Measurements from ENCODE around the gene ADRM1. TPM values are rescaled to one million over a fixed set of nuclear protein-coding genes. Genes with fewer than 3 reads are reported as not detected.

ADRM1 gene
- total RNA-seq, 1 experiment from 2014 or later: 263 TPM

DNA sequence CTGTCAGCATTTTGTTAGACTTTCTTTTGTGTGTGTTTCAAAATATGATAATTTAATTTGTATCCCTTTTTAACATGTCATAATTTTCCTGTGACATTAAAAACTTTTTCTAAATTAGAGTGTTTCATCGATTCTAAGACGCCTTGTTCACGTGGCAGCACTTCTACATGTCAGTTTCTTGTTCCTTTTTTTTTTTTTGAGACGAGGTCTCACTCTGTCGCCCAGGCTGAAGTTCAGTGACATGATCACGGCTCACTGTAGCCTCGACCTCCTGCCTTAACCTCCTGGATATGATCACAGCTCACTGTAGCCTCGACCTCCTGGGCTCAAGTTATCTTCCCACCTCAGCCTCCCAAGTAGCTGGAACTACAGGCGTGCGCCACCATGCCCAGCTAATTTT lies 27.6 kb upstream of the ADRM1 start:
- no peak overlapping the region for H3K4me3 ChIP-seq (ENCODE audit: low read depth, low read length)
- no peak for DNase-seq
- no TSS peak for BruUV-seq (replicated peaks)
- POLR2A ChIA-PET: no interaction called here
- intact Hi-C loops (cut with micrococcal nuclease; ENCODE audit: unreplicated experiment): no loop called here
- H3K4me1 ChIP-seq: no peaks in the 10 kb centered on the region
- peaks cover 89% of the 10 kb centered on the region for H3K36me3 Mint-ChIP-seq (ENCODE audit: insufficient read depth, unreplicated experiment)
- H3K4me1 Mint-ChIP-seq (ENCODE audit: low read depth, unreplicated experiment): no peaks in the 10 kb centered on the region
- no peaks in the 10 kb centered on the region for H3K27me3 ChIP-seq (replicated peaks; ENCODE audit: control insufficient read depth, insufficient read depth, low read length)
- TF ChIP-seq, protein P1, sequence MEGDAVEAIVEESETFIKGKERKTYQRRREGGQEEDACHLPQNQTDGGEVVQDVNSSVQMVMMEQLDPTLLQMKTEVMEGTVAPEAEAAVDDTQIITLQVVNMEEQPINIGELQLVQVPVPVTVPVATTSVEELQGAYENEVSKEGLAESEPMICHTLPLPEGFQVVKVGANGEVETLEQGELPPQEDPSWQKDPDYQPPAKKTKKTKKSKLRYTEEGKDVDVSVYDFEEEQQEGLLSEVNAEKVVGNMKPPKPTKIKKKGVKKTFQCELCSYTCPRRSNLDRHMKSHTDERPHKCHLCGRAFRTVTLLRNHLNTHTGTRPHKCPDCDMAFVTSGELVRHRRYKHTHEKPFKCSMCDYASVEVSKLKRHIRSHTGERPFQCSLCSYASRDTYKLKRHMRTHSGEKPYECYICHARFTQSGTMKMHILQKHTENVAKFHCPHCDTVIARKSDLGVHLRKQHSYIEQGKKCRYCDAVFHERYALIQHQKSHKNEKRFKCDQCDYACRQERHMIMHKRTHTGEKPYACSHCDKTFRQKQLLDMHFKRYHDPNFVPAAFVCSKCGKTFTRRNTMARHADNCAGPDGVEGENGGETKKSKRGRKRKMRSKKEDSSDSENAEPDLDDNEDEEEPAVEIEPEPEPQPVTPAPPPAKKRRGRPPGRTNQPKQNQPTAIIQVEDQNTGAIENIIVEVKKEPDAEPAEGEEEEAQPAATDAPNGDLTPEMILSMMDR (IDR thresholded peaks at IDR 0.05; ENCODE audit: insufficient read depth in 1 of 2, low read depth in 1 of 2, low read length in 1 of 2, severe bottlenecking in 1 of 2, unreplicated experiment in 1 of 2): no peak
- no peak overlapping the region for H3K27ac Mint-ChIP-seq (ENCODE audit: unreplicated experiment)
- no peaks in the 10 kb centered on the region for H3K27me3 Mint-ChIP-seq (ENCODE audit: insufficient read depth, unreplicated experiment)
- H3K36me3 ChIP-seq (ENCODE audit: control insufficient read depth, insufficient read depth, low read length): peaks cover 9% of the 10 kb centered on the region
- CTCF ChIA-PET: interaction anchor here (0.6 to 1.9 kb wide), 2 partner anchors 15 to 299 kb away, joined by 3 to 4 read pairs; no protein-coding TSS in a partner anchor
- no peak overlapping the region for H3K4me3 Mint-ChIP-seq (ENCODE audit: unreplicated experiment)
- H3K9me3 ChIP-seq: no peaks in the 10 kb centered on the region
- H3K9me3 Mint-ChIP-seq (ENCODE audit: unreplicated experiment): no peaks in the 10 kb centered on the region

DNA sequence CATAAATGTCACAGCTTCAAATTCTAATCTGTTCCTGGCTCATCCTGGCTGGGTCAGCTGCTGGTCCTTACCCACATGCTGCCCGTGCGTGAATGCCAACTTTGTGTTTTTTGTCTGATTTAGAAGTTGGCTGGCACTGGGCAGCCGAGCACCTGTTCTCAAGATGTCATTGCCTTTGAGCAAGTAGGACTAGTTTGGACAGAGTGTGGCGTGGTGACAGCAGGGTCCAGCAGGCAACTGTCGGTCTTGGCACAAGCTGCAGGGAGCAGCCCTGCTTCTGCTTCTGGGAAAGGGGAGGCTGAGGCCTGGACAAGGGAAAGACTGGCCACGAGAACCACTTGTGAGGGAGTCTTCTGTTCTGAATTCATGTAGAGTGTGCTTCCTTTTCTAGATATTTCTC lies 26.4 kb upstream of the ADRM1 start:
- H3K36me3 Mint-ChIP-seq (ENCODE audit: insufficient read depth, unreplicated experiment): peaks cover 99% of the 10 kb centered on the region
- no peak for DNase-seq

DNA sequence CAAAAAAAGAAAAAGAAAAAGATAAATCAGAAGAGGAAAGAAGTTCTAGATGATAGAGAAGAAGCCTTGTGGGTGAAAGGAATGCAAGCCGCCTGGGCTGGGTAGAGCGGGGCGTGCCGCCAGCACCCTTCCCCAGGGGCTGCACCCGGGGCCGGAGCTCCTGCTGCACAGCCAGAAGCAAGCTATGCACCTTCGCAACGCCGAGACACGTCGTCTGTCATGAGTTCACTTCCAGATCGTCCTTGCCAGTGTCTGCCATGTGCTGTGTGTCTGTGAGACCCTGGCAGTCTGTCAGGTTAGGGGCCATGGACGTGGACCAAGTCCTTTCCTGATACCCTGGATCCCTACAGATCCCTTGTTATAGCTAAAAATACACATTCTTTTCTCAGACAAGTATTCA lies 25.5 kb upstream of the ADRM1 start:
- no peaks in the 10 kb centered on the region for H3K9me3 ChIP-seq
- ChIA-PET CTCF (interaction anchor here (0.6 kb wide), 1 partner anchor 8 kb away, joined by 6 read pairs; no protein-coding TSS in a partner anchor), POLR2A (no interaction called here)
- Mint-ChIP-seq H3K27me3 (ENCODE audit: insufficient read depth, unreplicated experiment) (no peaks in the 10 kb centered on the region), H3K9me3 (ENCODE audit: unreplicated experiment) (no peaks in the 10 kb centered on the region), H3K27ac (ENCODE audit: unreplicated experiment) (no peak overlapping the region), H3K4me1 (ENCODE audit: low read depth, unreplicated experiment) (no peaks in the 10 kb centered on the region), H3K4me3 (ENCODE audit: unreplicated experiment) (no peak overlapping the region), H3K36me3 (ENCODE audit: insufficient read depth, unreplicated experiment) (peaks cover 99% of the 10 kb centered on the region)
- H3K4me3 ChIP-seq (ENCODE audit: low read depth, low read length): no peak overlapping the region
- TF ChIP-seq, protein P1 (IDR thresholded peaks at IDR 0.05; ENCODE audit: insufficient read depth in 1 of 2, low read depth in 1 of 2, low read length in 1 of 2, severe bottlenecking in 1 of 2, unreplicated experiment in 1 of 2): no peak
- no peaks in the 10 kb centered on the region for H3K4me1 ChIP-seq
- H3K36me3 ChIP-seq (ENCODE audit: control insufficient read depth, insufficient read depth, low read length): peaks cover 12% of the 10 kb centered on the region; the same call in 1 of the 2 replicates
- no TSS peak for BruUV-seq (replicated peaks)
- DNase-seq: no peak
- no peaks in the 10 kb centered on the region for H3K27me3 ChIP-seq (replicated peaks; ENCODE audit: control insufficient read depth, insufficient read depth, low read length)
- intact Hi-C loops (cut with micrococcal nuclease; ENCODE audit: unreplicated experiment): no loop called here

More for the DNA sequence above, 26.4 kb upstream of the ADRM1 start:
- H3K4me3 ChIP-seq (ENCODE audit: low read depth, low read length): no peak overlapping the region
- Mint-ChIP-seq H3K4me1 (ENCODE audit: low read depth, unreplicated experiment) (no peaks in the 10 kb centered on the region), H3K4me3 (ENCODE audit: unreplicated experiment) (no peak overlapping the region), H3K9me3 (ENCODE audit: unreplicated experiment) (no peaks in the 10 kb centered on the region), H3K27ac (ENCODE audit: unreplicated experiment) (no peak overlapping the region), H3K27me3 (ENCODE audit: insufficient read depth, unreplicated experiment) (no peaks in the 10 kb centered on the region)
- H3K27me3 ChIP-seq (replicated peaks; ENCODE audit: control insufficient read depth, insufficient read depth, low read length): no peaks in the 10 kb centered on the region
- H3K36me3 ChIP-seq (ENCODE audit: control insufficient read depth, insufficient read depth, low read length): peaks cover 11% of the 10 kb centered on the region; the same call in 1 of the 2 replicates
- intact Hi-C loops (cut with micrococcal nuclease; ENCODE audit: unreplicated experiment): no loop called here
- POLR2A ChIA-PET: no interaction called here
- BruUV-seq (replicated peaks): no TSS peak
- no peaks in the 10 kb centered on the region for H3K4me1 ChIP-seq
- TF ChIP-seq, protein P1 (IDR thresholded peaks at IDR 0.05; ENCODE audit: insufficient read depth in 1 of 2, low read depth in 1 of 2, low read length in 1 of 2, severe bottlenecking in 1 of 2, unreplicated experiment in 1 of 2): no peak
- H3K9me3 ChIP-seq: no peaks in the 10 kb centered on the region
- CTCF ChIA-PET: no interaction called here
